Endothelial cell (in vitro differentiated cells): ENCODE data around the gene DHRS7B. TPM values are rescaled to one million over a fixed set of nuclear protein-coding genes. Genes with fewer than 3 reads are reported as not detected.
A peak's percentile ranks its signal among the peaks of the same experiment; 100 is the strongest.
"Not testable (repeated sequence)": the region's sequence is repeated elsewhere in the genome, so short reads cannot be mapped to it uniquely, and the experiment has no call there.

Experiments
- DNase-seq: peaks from one replicate; pipeline ENCODE4 v3.0.0; 2021; ENCODE audit warnings: low spot score
- H3K27ac Mint-ChIP-seq: one replicate; pipeline ENCODE4 v1.8.0; 2021; ENCODE audit warnings: mixed read lengths, inconsistent platforms; ENCODE audit not compliant: unreplicated experiment
- H3K27me3 Mint-ChIP-seq: one replicate; pipeline ENCODE4 v1.8.0; 2021; ENCODE audit warnings: mild to moderate bottlenecking, moderate library complexity, mixed read lengths, inconsistent platforms; ENCODE audit not compliant: unreplicated experiment
- H3K36me3 Mint-ChIP-seq: one replicate; pipeline ENCODE4 v1.8.0; 2021; ENCODE audit warnings: mild to moderate bottlenecking, low read depth, mixed read lengths, inconsistent platforms; ENCODE audit not compliant: unreplicated experiment
- H3K4me1 Mint-ChIP-seq: one replicate; pipeline ENCODE4 v1.8.0; 2021; ENCODE audit warnings: mild to moderate bottlenecking, mixed read lengths, inconsistent platforms; ENCODE audit not compliant: unreplicated experiment
- H3K4me3 Mint-ChIP-seq: one replicate; pipeline ENCODE4 v1.8.0; 2021; ENCODE audit warnings: mild to moderate bottlenecking, mixed read lengths, inconsistent platforms; ENCODE audit not compliant: unreplicated experiment
- H3K9me3 Mint-ChIP-seq: one replicate; pipeline ENCODE4 v1.8.0; 2021; ENCODE audit warnings: mixed read lengths, inconsistent platforms; ENCODE audit not compliant: unreplicated experiment
- CTCF ChIP-seq: fragments of 200-600 bp; sonication (generic); IDR thresholded peaks from one replicate; pipeline ENCODE4 v1.5.0; 2021; ENCODE audit warnings: antibody characterized with exemption; ENCODE audit not compliant: unreplicated experiment
- total RNA-seq: library from RNA; stranded (reverse); fragmentation: NEBNext Ultra II Directional; extraction: Animal tissue kit (Norgen Biotek cat#: 25700); gene quantifications from one replicate; pipeline ENCODE4 v1.2.1, GENCODE V29; 2021; ENCODE audit not compliant: unreplicated experiment

DHRS7B gene
- total RNA-seq, 1 donor from 2014 or later = 31.0 TPM

GRCh38 chr17:21218101-21218500 lies 91.3 kb downstream of the DHRS7B start:
- Mint-ChIP-seq H3K27ac (no peak overlapping the region), H3K27me3 (peaks cover 12% of the 10 kb centered on the region), H3K4me3 (no peak overlapping the region), H3K4me1 (peaks cover 25% of the 10 kb centered on the region), H3K36me3 (peaks cover 25% of the 10 kb centered on the region), H3K9me3 (no peaks in the 10 kb centered on the region)
- TF ChIP-seq CTCF = no peak
- no peak for DNase-seq

- Mint-ChIP-seq H3K4me1 (peaks cover 22% of the 10 kb centered on the region), H3K27me3 (peaks cover 9% of the 10 kb centered on the region), H3K27ac (no peak overlapping the region), H3K9me3 (no peaks in the 10 kb centered on the region), H3K36me3 (peaks cover 22% of the 10 kb centered on the region), H3K4me3 (no peak overlapping the region)
- no peak for DNase-seq
- TF ChIP-seq CTCF = no peak
Observed at GRCh38 chr17:21218831-21219380, 92.1 kb downstream of the DHRS7B start.

DNA sequence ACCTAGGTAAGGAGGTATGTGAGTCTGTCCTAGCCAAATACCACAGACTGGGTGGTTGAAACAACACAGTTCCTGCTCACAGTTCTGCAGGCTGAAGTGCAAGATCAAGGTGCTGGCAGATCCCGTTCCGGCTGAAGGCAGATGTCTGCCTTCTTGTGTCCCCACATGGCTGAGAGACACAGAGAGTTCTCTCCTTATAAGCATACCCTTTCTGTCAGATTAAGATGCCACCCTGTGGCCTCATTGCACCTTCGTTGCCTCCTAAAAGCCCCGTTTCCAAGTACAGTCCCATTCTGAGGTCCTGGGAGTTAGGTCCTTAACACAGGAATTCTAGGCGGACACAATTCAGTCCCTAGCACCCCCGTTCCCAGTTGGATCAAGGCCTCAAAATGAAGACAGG lies 96.3 kb downstream of the DHRS7B start:
- no peak for TF ChIP-seq CTCF
- H3K36me3 Mint-ChIP-seq = peaks cover 14% of the 10 kb centered on the region
- no peak overlapping the region for H3K27ac Mint-ChIP-seq
- no peaks in the 10 kb centered on the region for H3K9me3 Mint-ChIP-seq
- H3K4me1 Mint-ChIP-seq = peaks cover 8% of the 10 kb centered on the region
- H3K27me3 Mint-ChIP-seq = no peaks in the 10 kb centered on the region
- no peak for DNase-seq
- H3K4me3 Mint-ChIP-seq = peak overlapping the region; percentile 62

- not testable (repeated sequence) for H3K27me3 Mint-ChIP-seq
- H3K27ac Mint-ChIP-seq = peak overlapping the region; percentile 77
- peaks cover 19% of the 10 kb centered on the region for H3K4me1 Mint-ChIP-seq
Observed at GRCh38 chr17:21227277-21227676, 100.5 kb downstream of the DHRS7B start.

GRCh38 chr17:21228111-21228510 lies 101.3 kb downstream of the DHRS7B start:
- no peak for TF ChIP-seq CTCF
- H3K4me1 Mint-ChIP-seq = peaks cover 19% of the 10 kb centered on the region

More at GRCh38 chr17:21227277-21227676, 100.5 kb downstream of the DHRS7B start:
- H3K36me3 Mint-ChIP-seq = peaks cover 11% of the 10 kb centered on the region
- not testable (repeated sequence) for H3K4me3 Mint-ChIP-seq, DNase-seq, H3K9me3 Mint-ChIP-seq

More at GRCh38 chr17:21228111-21228510, 101.3 kb downstream of the DHRS7B start:
- Mint-ChIP-seq H3K27ac (peak overlapping the region; percentile 77), H3K36me3 (peaks cover 7% of the 10 kb centered on the region), H3K9me3 (no peaks in the 10 kb centered on the region), H3K27me3 (peaks cover 3% of the 10 kb centered on the region), H3K4me3 (no peak overlapping the region)
- peak; percentile 44 for DNase-seq
